T-helper 2 cell treated with Interferon-gamma antibody and Interleukin-4, amounts not matched to agents 5 μg/mL and 100 μg/mL, for 36 hours (primary cell): ENCODE results near the gene COA1.
A peak's percentile ranks its signal among the peaks of the same experiment; 100 is the strongest.
"Not testable (repeated sequence)": the region's sequence is repeated elsewhere in the genome, so short reads cannot be mapped to it uniquely, and the experiment has no call there.

Experiments used
- DNase-seq: peaks from one replicate; pipeline ENCODE4 v3.0.0; 2021; ENCODE audit warnings: low spot score
- H3K27ac Mint-ChIP-seq: one replicate; pipeline ENCODE4 v1.8.0; 2021; ENCODE audit warnings: mild to moderate bottlenecking, mixed read lengths
- H3K27me3 Mint-ChIP-seq: one replicate; pipeline ENCODE4 v1.8.0; 2021; ENCODE audit warnings: low read depth, mixed read lengths
- H3K36me3 Mint-ChIP-seq: one replicate; pipeline ENCODE4 v1.8.0; 2021; ENCODE audit warnings: low read depth, mixed read lengths
- H3K4me1 Mint-ChIP-seq: one replicate; pipeline ENCODE4 v1.8.0; 2021; ENCODE audit warnings: low read depth, mixed read lengths
- H3K4me3 Mint-ChIP-seq: one replicate; pipeline ENCODE4 v1.8.0; 2022; ENCODE audit warnings: mild to moderate bottlenecking, moderate library complexity, mixed read lengths
- H3K9me3 Mint-ChIP-seq: one replicate; pipeline ENCODE4 v1.8.0; 2021; ENCODE audit warnings: mixed read lengths

The COA1 gene

GRCh38 chr7:43729214-43729923 lies at the start of gene COA1:
Gene COA1, minus strand, starts transcription at chr7:43729523. Its CDS starts 80,909 bp downstream, at chr7:43648614.
- Mint-ChIP-seq H3K27me3 (no peaks in the 10 kb centered on the region), H3K4me3 (peak within 1 kb of the TSS; percentile 94), H3K9me3 (no peaks in the 10 kb centered on the region), H3K36me3 (peaks cover 10% of the 10 kb centered on the region), H3K4me1 (peaks cover 24% of the 10 kb centered on the region), H3K27ac (peak within 1 kb of the TSS; percentile 81)
- DNase-seq: peak; percentile 81

- H3K27me3 Mint-ChIP-seq, H3K4me1 Mint-ChIP-seq, H3K27ac Mint-ChIP-seq, H3K36me3 Mint-ChIP-seq, DNase-seq, H3K4me3 Mint-ChIP-seq, H3K9me3 Mint-ChIP-seq: not testable (repeated sequence)
Observed at GRCh38 chr7:43778293-43779044, 49.1 kb upstream of the COA1 start.

GRCh38 chr7:43775255-43775654 lies 45.9 kb upstream of the COA1 start:
- H3K9me3 Mint-ChIP-seq, H3K4me1 Mint-ChIP-seq, H3K27me3 Mint-ChIP-seq, H3K27ac Mint-ChIP-seq, DNase-seq, H3K4me3 Mint-ChIP-seq: not testable (repeated sequence)
- peaks cover 15% of the 10 kb centered on the region for H3K36me3 Mint-ChIP-seq

- H3K4me3 Mint-ChIP-seq: not testable (repeated sequence)
Observed at GRCh38 chr7:43773268-43773667, 43.9 kb upstream of the COA1 start.

GRCh38 chr7:43771573-43771972 lies 42.2 kb upstream of the COA1 start:
- Mint-ChIP-seq H3K4me3 (no peak overlapping the region), H3K9me3 (no peaks in the 10 kb centered on the region), H3K27ac (no peak overlapping the region), H3K27me3 (no peaks in the 10 kb centered on the region), H3K36me3 (peaks cover 13% of the 10 kb centered on the region), H3K4me1 (peaks cover 7% of the 10 kb centered on the region)
- DNase-seq: no peak

More at GRCh38 chr7:43773268-43773667, 43.9 kb upstream of the COA1 start:
- H3K27me3 Mint-ChIP-seq, DNase-seq, H3K4me1 Mint-ChIP-seq, H3K27ac Mint-ChIP-seq, H3K9me3 Mint-ChIP-seq: not testable (repeated sequence)
- H3K36me3 Mint-ChIP-seq: peaks cover 15% of the 10 kb centered on the region

GRCh38 chr7:43771128-43771527 lies 41.8 kb upstream of the COA1 start:
- Mint-ChIP-seq H3K4me3 (no peak overlapping the region), H3K27ac (no peak overlapping the region), H3K4me1 (peaks cover 7% of the 10 kb centered on the region), H3K27me3 (no peaks in the 10 kb centered on the region), H3K9me3 (no peaks in the 10 kb centered on the region), H3K36me3 (peaks cover 13% of the 10 kb centered on the region)
- DNase-seq: no peak

- Mint-ChIP-seq H3K9me3 (no peaks in the 10 kb centered on the region), H3K36me3 (peaks cover 13% of the 10 kb centered on the region), H3K4me3 (no peak overlapping the region), H3K27me3 (no peaks in the 10 kb centered on the region), H3K27ac (no peak overlapping the region), H3K4me1 (peaks cover 7% of the 10 kb centered on the region)
- no peak for DNase-seq
Observed at GRCh38 chr7:43769791-43770465, 40.6 kb upstream of the COA1 start.

- H3K27ac Mint-ChIP-seq: no peak overlapping the region
- H3K36me3 Mint-ChIP-seq: peaks cover 11% of the 10 kb centered on the region
- no peak overlapping the region for H3K4me3 Mint-ChIP-seq
- H3K4me1 Mint-ChIP-seq: peaks cover 11% of the 10 kb centered on the region
- no peaks in the 10 kb centered on the region for H3K27me3 Mint-ChIP-seq
- no peaks in the 10 kb centered on the region for H3K9me3 Mint-ChIP-seq
- no peak for DNase-seq
Observed at GRCh38 chr7:43769281-43769680, 40.0 kb upstream of the COA1 start.

GRCh38 chr7:43768887-43769272 lies 39.6 kb upstream of the COA1 start:
- Mint-ChIP-seq H3K9me3 (no peaks in the 10 kb centered on the region), H3K4me1 (peaks cover 14% of the 10 kb centered on the region), H3K27me3 (no peaks in the 10 kb centered on the region), H3K36me3 (peaks cover 11% of the 10 kb centered on the region), H3K27ac (no peak overlapping the region), H3K4me3 (no peak overlapping the region)
- no peak for DNase-seq

- Mint-ChIP-seq H3K4me1 (peaks cover 14% of the 10 kb centered on the region), H3K27ac (no peak overlapping the region), H3K27me3 (no peaks in the 10 kb centered on the region), H3K36me3 (peaks cover 9% of the 10 kb centered on the region), H3K4me3 (no peak overlapping the region), H3K9me3 (no peaks in the 10 kb centered on the region)
- no peak for DNase-seq
Observed at GRCh38 chr7:43768201-43768886, 39.0 kb upstream of the COA1 start.

GRCh38 chr7:43767311-43767710 lies 38.0 kb upstream of the COA1 start:
- H3K4me3 Mint-ChIP-seq: no peak overlapping the region
- no peaks in the 10 kb centered on the region for H3K27me3 Mint-ChIP-seq
- H3K36me3 Mint-ChIP-seq: peaks cover under 1% of the 10 kb centered on the region
- DNase-seq: no peak
- no peak overlapping the region for H3K27ac Mint-ChIP-seq
- no peaks in the 10 kb centered on the region for H3K9me3 Mint-ChIP-seq
- H3K4me1 Mint-ChIP-seq: peaks cover 14% of the 10 kb centered on the region

GRCh38 chr7:43766564-43766963 lies 37.2 kb upstream of the COA1 start:
- no peaks in the 10 kb centered on the region for H3K36me3 Mint-ChIP-seq
- H3K27ac Mint-ChIP-seq: no peak overlapping the region
- DNase-seq: no peak
- H3K4me3 Mint-ChIP-seq: no peak overlapping the region
- no peaks in the 10 kb centered on the region for H3K27me3 Mint-ChIP-seq
- H3K9me3 Mint-ChIP-seq: no peaks in the 10 kb centered on the region
- H3K4me1 Mint-ChIP-seq: peaks cover 14% of the 10 kb centered on the region

- H3K4me1 Mint-ChIP-seq: peaks cover 16% of the 10 kb centered on the region
- H3K27me3 Mint-ChIP-seq: peaks cover 2% of the 10 kb centered on the region
- no peak overlapping the region for H3K4me3 Mint-ChIP-seq
- no peaks in the 10 kb centered on the region for H3K36me3 Mint-ChIP-seq
- H3K9me3 Mint-ChIP-seq: no peaks in the 10 kb centered on the region
- DNase-seq: no peak
- H3K27ac Mint-ChIP-seq: no peak overlapping the region
Observed at GRCh38 chr7:43764807-43765491, 35.6 kb upstream of the COA1 start.
